DOHH2 (cell line): ENCODE measurements around the gene ELOVL3.

Source experiments
- EZH2phosphoT487 ChIP-seq: fragments of 200-600 bp; sonication (generic); IDR thresholded peaks from 2 replicates; pipeline ENCODE4 v1.6.1; 2017; ENCODE audit warnings: borderline replicate concordance, mild to moderate bottlenecking, antibody characterized with exemption, low read length, moderate library complexity, mixed read lengths
- TF ChIP-seq, protein P1 (sequence below): fragments of 200-600 bp; sonication (generic); IDR thresholded peaks from one replicate; pipeline ENCODE4 v1.5.1; 2014; ENCODE audit warnings: antibody characterized with exemption, mild to moderate bottlenecking, low read depth, low read length; ENCODE audit not compliant: poor library complexity, severe bottlenecking

DNA sequence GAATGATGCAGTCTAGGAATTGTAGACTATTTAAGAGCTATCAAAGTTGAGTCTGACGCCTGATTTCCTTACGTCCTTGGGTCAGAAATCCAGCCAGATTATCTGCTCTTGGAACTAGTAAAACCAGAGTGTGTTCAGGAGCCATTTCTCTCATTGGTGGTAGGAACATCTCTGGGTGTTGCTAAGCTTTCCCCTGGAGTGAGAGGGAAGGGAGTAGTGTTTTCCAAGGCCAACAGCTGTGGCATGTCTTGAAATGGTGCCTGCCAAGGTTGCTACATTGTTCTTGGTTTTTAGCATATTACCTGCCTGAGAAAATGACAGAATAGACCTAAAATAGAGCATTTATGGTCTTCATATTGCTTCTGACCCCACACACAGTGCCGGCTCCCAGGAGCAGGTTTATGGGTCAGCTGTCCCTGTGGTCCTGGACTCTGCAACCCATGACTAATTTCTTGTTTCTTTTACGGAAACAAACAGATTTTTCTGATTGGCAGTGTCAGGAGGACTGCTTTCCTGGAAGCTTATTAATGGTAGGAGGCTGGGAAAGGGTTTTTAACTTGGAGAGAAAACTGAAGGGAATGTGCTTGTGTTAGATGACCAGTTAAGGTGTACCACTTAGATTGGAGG, 36.8 kb downstream of the ELOVL3 start:
- TF ChIP-seq, protein P1, sequence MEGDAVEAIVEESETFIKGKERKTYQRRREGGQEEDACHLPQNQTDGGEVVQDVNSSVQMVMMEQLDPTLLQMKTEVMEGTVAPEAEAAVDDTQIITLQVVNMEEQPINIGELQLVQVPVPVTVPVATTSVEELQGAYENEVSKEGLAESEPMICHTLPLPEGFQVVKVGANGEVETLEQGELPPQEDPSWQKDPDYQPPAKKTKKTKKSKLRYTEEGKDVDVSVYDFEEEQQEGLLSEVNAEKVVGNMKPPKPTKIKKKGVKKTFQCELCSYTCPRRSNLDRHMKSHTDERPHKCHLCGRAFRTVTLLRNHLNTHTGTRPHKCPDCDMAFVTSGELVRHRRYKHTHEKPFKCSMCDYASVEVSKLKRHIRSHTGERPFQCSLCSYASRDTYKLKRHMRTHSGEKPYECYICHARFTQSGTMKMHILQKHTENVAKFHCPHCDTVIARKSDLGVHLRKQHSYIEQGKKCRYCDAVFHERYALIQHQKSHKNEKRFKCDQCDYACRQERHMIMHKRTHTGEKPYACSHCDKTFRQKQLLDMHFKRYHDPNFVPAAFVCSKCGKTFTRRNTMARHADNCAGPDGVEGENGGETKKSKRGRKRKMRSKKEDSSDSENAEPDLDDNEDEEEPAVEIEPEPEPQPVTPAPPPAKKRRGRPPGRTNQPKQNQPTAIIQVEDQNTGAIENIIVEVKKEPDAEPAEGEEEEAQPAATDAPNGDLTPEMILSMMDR: no peak
- no peak for TF ChIP-seq EZH2phosphoT487
